Sigmoid colon (tissue), 4 donors: ENCODE results near the gene ADARB2.

Source experiments
- EP300 ChIP-seq, 4 donors: sonication (generic); formaldehyde crosslinking; IDR thresholded peaks; one replicate each; pipeline ENCODE4 v1.6.1; 2017; ENCODE audit warnings: antibody characterized with exemption in 4 of 4
- POLR2A ChIP-seq, 2 donors: fragments of 450-650 bp; IDR thresholded peaks; one replicate each; pipeline ENCODE4 v1.6.1; 2016; ENCODE audit warnings: antibody characterized with exemption in 2 of 2, mild to moderate bottlenecking in 2 of 2, moderate library complexity in 2 of 2
- POLR2AphosphoS5 ChIP-seq, 4 donors: sonication (generic); formaldehyde crosslinking; IDR thresholded peaks; one replicate each; pipeline ENCODE4 v1.6.1; 2017; ENCODE audit warnings: antibody characterized with exemption in 4 of 4
- TF ChIP-seq, protein P1 (sequence below), 4 experiments: fragments of 450-650 bp in 3 of 4; fragments of 200-600 bp in 1 of 4; IDR thresholded peaks; one replicate each; pipeline ENCODE4 v1.5.1; 2016 to 2019; ENCODE audit warnings: antibody characterized with exemption in 4 of 4, mild to moderate bottlenecking in 3 of 4, moderate library complexity in 2 of 4

DNA sequence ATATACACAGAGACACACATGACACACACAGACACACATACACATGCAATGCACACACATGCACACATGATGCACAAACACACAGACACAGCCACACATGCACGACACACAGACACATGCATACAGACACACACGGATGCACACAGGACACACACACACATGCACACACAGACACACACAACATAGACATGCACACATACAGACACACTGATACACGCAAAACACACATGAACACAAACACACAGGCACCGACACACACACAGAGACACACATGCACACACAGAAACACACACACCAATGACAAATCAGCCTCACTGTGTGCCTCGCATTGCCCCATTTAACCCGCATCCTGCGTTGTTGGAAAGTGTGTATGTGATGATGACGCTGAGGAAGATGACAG is 232.4 kb downstream of the ADARB2 start:
- no peak for TF ChIP-seq POLR2A (IDR thresholded peaks at IDR 0.05)
- TF ChIP-seq POLR2AphosphoS5 (IDR thresholded peaks at IDR 0.05): no peak
- TF ChIP-seq, protein P1, sequence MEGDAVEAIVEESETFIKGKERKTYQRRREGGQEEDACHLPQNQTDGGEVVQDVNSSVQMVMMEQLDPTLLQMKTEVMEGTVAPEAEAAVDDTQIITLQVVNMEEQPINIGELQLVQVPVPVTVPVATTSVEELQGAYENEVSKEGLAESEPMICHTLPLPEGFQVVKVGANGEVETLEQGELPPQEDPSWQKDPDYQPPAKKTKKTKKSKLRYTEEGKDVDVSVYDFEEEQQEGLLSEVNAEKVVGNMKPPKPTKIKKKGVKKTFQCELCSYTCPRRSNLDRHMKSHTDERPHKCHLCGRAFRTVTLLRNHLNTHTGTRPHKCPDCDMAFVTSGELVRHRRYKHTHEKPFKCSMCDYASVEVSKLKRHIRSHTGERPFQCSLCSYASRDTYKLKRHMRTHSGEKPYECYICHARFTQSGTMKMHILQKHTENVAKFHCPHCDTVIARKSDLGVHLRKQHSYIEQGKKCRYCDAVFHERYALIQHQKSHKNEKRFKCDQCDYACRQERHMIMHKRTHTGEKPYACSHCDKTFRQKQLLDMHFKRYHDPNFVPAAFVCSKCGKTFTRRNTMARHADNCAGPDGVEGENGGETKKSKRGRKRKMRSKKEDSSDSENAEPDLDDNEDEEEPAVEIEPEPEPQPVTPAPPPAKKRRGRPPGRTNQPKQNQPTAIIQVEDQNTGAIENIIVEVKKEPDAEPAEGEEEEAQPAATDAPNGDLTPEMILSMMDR (IDR thresholded peaks at IDR 0.05): no peak
- TF ChIP-seq EP300 (IDR thresholded peaks at IDR 0.05): no peak
